ENCODE results near the gene FSTL4. TPM values are rescaled to one million over a fixed set of nuclear protein-coding genes. Genes with fewer than 3 reads are reported as not detected.

FSTL4 gene
- total and polyA plus RNA-seq, 12 donors, result 0.01 to 0.42 (median 0.38) TPM; not detected in 6

DNA sequence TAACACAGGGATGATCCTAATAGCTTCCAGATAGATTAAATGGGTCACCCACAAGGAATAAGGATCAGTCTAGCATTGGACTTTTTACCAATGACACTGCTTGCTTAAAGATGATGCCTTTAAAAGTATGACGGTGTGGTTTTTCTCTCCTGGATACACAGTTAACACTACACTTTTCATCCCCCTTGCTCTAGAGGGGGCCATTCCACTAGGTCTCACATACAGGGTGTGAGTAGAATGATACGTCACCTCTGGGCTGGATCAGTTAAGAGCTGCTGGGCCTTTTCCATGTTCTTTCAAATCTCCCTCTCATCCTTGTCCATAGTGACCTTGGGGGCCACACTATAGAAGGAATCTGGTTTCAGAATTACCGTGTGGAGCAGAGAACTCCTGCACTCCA is 140.6 kb downstream of the FSTL4 start:
- TF ChIP-seq, protein P1, sequence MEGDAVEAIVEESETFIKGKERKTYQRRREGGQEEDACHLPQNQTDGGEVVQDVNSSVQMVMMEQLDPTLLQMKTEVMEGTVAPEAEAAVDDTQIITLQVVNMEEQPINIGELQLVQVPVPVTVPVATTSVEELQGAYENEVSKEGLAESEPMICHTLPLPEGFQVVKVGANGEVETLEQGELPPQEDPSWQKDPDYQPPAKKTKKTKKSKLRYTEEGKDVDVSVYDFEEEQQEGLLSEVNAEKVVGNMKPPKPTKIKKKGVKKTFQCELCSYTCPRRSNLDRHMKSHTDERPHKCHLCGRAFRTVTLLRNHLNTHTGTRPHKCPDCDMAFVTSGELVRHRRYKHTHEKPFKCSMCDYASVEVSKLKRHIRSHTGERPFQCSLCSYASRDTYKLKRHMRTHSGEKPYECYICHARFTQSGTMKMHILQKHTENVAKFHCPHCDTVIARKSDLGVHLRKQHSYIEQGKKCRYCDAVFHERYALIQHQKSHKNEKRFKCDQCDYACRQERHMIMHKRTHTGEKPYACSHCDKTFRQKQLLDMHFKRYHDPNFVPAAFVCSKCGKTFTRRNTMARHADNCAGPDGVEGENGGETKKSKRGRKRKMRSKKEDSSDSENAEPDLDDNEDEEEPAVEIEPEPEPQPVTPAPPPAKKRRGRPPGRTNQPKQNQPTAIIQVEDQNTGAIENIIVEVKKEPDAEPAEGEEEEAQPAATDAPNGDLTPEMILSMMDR (IDR thresholded peaks at IDR 0.05), result no peak
- H3K36me3 ChIP-seq, result no peaks in the 10 kb centered on the region
- ATAC-seq, result no peak
- peaks cover 0 to 12% (median 3%) of the 10 kb centered on the region in 9 donors for H3K4me1 ChIP-seq
- H3K9me3 ChIP-seq, result no peaks in the 10 kb centered on the region
- DNase-seq, result no peak
- WGBS, 2 donors, result 81 to 84% methylated on average over 3 of the region's 3 CpGs
- no peak overlapping the region for H3K4me3 ChIP-seq
- H3K27ac ChIP-seq, result no peak overlapping the region
- intact Hi-C loops (cut with DNase I), result no loop called here
- H3K27me3 ChIP-seq, result peaks cover 0 to 43% (median 9%) of the 10 kb centered on the region in 7 donors

DNA sequence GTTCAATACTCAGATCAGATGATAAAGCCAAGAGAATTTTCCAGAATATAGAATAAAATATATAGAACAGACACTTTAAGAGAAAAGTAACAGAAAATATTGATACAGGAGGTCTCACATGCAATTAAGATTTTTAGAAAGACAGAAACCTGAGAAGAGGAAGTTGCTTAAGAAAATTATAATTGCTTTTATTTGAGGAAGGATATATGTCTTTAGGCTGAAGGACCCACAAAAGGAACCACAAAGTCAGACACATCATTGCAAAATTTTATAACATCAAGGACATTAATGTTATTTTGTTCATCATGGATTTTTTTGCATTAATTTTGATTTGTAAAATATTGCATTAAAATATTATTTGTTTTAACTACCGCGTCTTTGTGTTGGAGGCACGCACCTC is 141.5 kb downstream of the FSTL4 start:
- Histone ChIP-seq H3K27me3 (peaks cover 0 to 40% (median 9%) of the 10 kb centered on the region in 7 donors), H3K36me3 (no peaks in the 10 kb centered on the region), H3K9me3 (no peaks in the 10 kb centered on the region), H3K4me3 (no peak overlapping the region), H3K27ac (no peak overlapping the region), H3K4me1 (peaks cover 0 to 12% (median 3%) of the 10 kb centered on the region in 9 donors)
- intact Hi-C loops (cut with DNase I), result no loop called here
- ATAC-seq, result no peak
- TF ChIP-seq, protein P1 (IDR thresholded peaks at IDR 0.05), result no peak
- 95 to 99% methylated on average over 3 of the region's 3 CpGs for WGBS, 2 donors
- DNase-seq, result no peak

DNA sequence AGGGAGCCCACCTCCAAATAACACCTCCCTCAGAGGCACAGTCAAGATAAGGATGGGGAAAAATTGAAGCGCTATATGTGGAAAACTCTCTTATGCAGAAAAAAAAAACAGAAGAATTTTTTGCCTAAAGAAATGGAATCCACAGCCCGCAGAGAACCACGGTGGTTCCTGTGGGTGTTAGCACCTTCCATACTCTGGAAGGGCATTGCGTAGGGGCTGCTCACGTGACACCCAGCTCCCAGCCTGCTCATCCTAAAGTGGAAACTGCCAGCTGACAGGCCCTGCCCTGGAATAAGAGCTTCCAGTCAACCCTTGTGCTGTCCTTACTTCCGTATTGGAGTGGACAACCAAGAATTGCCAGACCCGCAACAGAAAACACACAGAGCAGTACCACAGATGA is 142.5 kb downstream of the FSTL4 start:
- ATAC-seq (no peak), DNase-seq (no peak)
- Histone ChIP-seq H3K4me1 (peaks cover 0 to 12% (median 3%) of the 10 kb centered on the region in 9 donors), H3K27ac (no peak overlapping the region), H3K27me3 (peaks cover 0 to 30% (median 9%) of the 10 kb centered on the region in 7 donors), H3K4me3 (no peak overlapping the region), H3K9me3 (no peaks in the 10 kb centered on the region), H3K36me3 (no peaks in the 10 kb centered on the region)
- TF ChIP-seq, protein P1 (IDR thresholded peaks at IDR 0.05), result no peak
- WGBS, 2 donors, result 82 to 86% methylated on average over 7 of the region's 7 CpGs
- intact Hi-C loops (cut with DNase I), result no loop called here

DNA sequence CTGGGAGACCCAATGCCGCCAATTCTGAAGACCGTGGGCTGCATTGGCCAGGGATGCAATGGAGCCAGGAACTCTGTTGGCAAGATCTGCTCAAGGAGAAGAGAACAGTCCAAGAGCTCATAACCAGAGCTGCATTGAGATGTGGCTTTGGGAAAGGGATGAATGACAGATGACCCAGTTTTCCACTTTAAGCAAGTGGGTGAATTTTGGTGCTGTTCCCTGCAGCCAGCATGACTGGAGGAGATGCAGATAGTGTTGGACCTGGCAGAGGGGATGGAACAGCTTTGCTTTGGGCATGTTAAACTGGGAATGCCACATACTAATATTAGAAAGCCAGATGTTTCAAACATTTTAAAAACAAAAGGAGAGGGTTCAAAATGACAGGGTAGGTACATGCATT is 143.1 kb downstream of the FSTL4 start:
- Histone ChIP-seq H3K4me1 (peaks cover 0 to 12% (median 3%) of the 10 kb centered on the region in 9 donors), H3K9me3 (no peaks in the 10 kb centered on the region), H3K27ac (no peak overlapping the region), H3K4me3 (no peak overlapping the region), H3K36me3 (no peaks in the 10 kb centered on the region), H3K27me3 (peaks cover 0 to 24% (median 6%) of the 10 kb centered on the region in 7 donors)
- WGBS, 2 donors, result 77 to 87% methylated on average over 2 of the region's 2 CpGs
- peak in 6 of 8 donors; percentile 27 to 75 (median 48) for ATAC-seq
- TF ChIP-seq, protein P1 (IDR thresholded peaks at IDR 0.05), result no peak
- DNase-seq, result no peak
- intact Hi-C loops (cut with DNase I), result no loop called here

All from heart right ventricle (tissue), 16 donors.